Retinal pigment epithelial cell (primary cell): ENCODE data around the gene NPIPA5.
"Not testable (repeated sequence)": the region's sequence is repeated elsewhere in the genome, so short reads cannot be mapped to it uniquely, and the experiment has no call there.

Experiments
- DNase-seq: peaks from one replicate; pipeline ENCODE4 v3.0.0-alpha.2; 2010; ENCODE audit warnings: low read depth
- H3K4me3 ChIP-seq: 2 replicates; pipeline ENCODE4 v1.5.1; 2011; ENCODE audit warnings: mild to moderate bottlenecking, low read length, control low read depth, moderate library complexity
- CTCF ChIP-seq: conservative IDR thresholded peaks from 2 replicates; pipeline ENCODE4 v1.5.1; 2011; ENCODE audit warnings: low read depth, low read length, control low read depth, inconsistent platforms

Gene NPIPA5

GRCh38 chr16:15398618-15399316, 20.7 kb upstream of the NPIPA5 start:
- DNase-seq: no peak
- no peak for TF ChIP-seq CTCF
- H3K4me3 ChIP-seq: no peak overlapping the region

- H3K4me3 ChIP-seq: no peak overlapping the region
- no peak for DNase-seq
- no peak for TF ChIP-seq CTCF
These were observed 19.0 kb upstream of the NPIPA5 start for GRCh38 chr16:15396948-15397594.

DNA sequence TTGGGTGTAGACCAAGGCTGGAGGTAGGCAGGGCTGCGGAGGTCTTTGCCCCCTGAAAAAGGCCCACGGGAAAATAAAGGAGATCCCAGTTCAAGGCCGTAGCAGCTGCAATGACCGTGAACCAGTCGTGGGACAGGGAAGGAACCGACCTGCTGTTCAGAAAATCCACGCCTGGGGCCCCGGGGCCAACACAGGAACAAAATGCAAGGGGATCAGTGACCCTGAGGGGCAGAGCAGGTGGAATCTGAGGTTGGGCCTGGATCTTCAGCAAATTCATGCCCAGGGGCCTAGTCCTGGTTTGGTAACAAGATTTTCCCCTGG, 18.4 kb upstream of the NPIPA5 start:
- H3K4me3 ChIP-seq, DNase-seq: not testable (repeated sequence)

DNA sequence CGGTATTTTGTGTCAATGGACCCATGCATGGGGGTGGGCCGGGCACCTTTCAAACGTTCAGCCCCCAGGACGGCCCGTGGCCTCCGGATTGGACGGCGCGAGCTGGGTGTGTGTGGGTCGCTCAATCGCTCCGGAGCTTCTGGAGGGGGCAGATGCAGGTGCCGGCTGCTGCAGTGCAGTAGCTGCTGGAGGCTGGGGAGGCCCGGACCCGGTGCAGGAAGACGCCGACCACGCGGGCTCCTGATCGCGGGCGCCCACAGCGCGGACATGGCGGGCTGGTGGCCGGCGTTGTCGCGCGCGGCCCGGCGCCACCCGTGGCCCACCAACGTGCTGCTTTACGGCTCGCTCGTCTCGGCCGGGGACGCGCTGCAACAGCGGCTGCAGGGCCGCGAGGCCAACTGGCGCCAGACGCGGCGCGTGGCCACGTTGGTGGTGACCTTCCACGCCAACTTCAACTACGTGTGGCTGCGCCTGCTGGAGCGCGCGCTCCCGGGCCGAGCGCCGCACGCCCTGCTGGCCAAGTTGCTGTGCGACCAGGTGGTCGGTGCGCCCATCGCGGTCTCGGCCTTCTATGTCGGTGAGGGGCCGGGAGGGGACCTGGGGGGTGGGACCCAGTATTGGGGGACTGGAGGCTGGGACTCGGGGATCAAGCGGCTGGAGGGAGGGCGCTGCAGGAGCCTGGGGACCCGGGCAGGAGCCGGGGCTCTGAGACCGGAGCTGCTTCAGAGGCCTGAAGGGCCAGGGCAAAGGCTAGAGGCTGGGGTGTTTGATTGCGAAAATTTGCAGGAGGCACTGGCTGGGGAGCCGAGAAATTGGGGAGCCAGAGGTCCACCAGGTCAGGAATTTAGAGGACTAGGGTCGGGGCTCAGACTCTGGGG, 17.8 kb upstream of the NPIPA5 start, which contains the start of gene MPV17L:
MPV17L (plus strand) TSS at position 124 of the 878 bp plus-strand sequence; CDS start at position 268, 144 bp downstream.
- H3K4me3 ChIP-seq: peak within 1 kb of the TSS; percentile 50

GRCh38 chr16:15393025-15393424, 14.9 kb upstream of the NPIPA5 start:
- not testable (repeated sequence) for DNase-seq, H3K4me3 ChIP-seq

More for the DNA sequence above, 17.8 kb upstream of the NPIPA5 start, which contains the start of gene MPV17L:
- DNase-seq: not testable (repeated sequence)

DNA sequence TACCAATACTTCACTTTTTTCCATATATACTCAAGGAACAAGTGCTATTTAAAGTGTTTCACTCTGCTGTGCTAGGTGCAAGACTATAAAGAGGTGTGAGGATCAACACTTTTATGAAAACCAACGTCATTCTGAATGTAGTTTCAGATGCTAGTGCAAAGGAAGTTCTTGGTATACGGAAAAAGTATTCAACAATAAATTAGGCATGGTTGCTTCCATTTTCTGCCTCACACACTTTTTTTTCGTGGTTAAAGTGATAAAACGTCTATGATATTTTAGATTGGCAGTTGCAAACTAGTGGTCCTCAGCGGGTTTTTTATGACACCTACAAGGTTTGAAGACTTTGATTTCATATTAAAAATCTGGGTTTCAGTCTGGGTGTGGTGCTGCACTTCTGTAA, 11.8 kb upstream of the NPIPA5 start:
- DNase-seq, H3K4me3 ChIP-seq: not testable (repeated sequence)

GRCh38 chr16:15388060-15388459, 10.0 kb upstream of the NPIPA5 start:
- H3K4me3 ChIP-seq, DNase-seq: not testable (repeated sequence)

- not testable (repeated sequence) for DNase-seq, H3K4me3 ChIP-seq
These were observed 4.7 kb upstream of the NPIPA5 start for GRCh38 chr16:15382810-15383209.

DNA sequence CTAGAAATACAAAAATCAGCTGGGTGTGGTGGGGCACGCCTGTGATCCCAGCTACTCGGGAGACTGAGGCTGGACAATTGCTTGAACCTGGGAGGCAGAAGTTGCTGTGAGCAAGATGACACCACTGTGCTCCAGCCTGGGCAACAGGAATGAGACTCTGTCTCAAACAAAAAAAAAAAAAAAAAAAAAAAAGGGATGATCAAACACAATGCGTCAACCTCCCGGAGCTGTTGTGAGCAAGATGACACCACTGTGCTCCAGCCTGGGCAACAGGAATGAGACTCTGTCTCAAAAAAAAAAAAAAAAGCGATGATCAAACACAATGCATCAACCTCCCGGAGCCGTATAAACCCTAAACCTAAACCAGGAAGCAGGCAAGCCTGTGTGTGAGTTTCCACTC, 20.6 kb downstream of the NPIPA5 start:
- not testable (repeated sequence) for H3K4me3 ChIP-seq, DNase-seq

GRCh38 chr16:15354846-15355245, 23.2 kb downstream of the NPIPA5 start:
- not testable (repeated sequence) for DNase-seq, H3K4me3 ChIP-seq

- not testable (repeated sequence) for H3K4me3 ChIP-seq, DNase-seq
These were observed 25.2 kb downstream of the NPIPA5 start for GRCh38 chr16:15352852-15353251.

- not testable (repeated sequence) for H3K4me3 ChIP-seq, DNase-seq
These were observed 26.3 kb downstream of the NPIPA5 start for GRCh38 chr16:15351745-15352144.

GRCh38 chr16:15351251-15351650, 26.8 kb downstream of the NPIPA5 start:
- not testable (repeated sequence) for DNase-seq, H3K4me3 ChIP-seq

DNA sequence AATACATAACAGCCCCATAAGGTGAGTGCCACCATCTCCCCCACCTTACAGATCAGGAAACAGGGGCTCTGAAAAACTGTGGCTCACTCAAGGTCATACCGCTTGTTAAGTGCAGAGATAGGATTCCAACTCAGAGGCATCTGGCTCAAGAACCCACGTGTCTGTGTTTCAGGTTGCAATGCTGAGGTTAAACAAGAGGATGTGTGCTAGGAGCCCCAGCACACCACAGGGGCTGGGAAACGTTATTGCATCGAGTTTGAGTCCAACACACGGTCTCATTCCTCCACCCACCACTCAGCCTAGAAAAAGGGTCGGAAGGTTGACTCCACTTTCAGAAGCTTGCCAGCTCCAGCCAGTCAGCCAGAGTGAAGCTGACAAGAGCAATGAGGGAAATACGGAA, 29.4 kb downstream of the NPIPA5 start:
- not testable (repeated sequence) for H3K4me3 ChIP-seq, DNase-seq

DNA sequence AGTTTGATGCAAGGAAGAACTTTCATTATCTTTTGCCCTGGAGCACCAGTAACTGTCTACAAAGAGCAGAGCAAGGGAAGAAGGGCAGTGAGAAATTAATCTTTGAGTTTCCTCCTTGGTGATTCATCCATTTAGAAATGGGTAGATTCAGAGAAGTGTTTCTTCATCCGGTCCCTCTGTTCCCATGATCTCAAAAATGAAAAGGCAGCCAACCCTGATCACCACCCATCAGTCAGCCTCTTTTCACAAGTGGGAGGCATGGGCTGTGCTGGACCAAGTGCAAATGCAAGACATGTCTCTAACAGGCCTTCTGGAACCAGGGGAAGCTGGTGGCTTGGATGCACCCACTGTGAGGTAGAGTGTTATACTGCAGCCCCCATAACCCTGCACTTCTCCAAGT, 35.8 kb downstream of the NPIPA5 start:
- DNase-seq, H3K4me3 ChIP-seq: not testable (repeated sequence)

DNA sequence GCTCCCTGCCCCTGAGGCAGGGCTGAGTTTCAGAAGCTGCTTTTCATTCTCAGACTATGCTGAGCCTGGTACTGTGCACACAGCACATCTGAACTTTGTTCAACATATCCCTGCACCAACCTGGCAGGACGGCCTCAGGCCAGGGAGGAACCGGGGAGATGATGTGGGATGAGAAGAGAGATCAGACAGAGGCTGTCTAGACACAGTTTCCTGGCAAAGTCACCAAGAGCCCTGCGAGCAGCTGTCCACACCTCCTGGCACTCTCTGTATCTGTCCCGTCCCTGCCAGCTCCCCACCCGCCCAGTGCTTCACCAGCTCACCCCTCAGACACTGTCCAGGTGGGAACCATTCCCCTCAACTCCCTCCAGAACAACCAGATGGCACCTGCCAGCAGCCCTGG, 39.1 kb downstream of the NPIPA5 start:
- not testable (repeated sequence) for H3K4me3 ChIP-seq, DNase-seq

GRCh38 chr16:15337974-15338605, 40.0 kb downstream of the NPIPA5 start:
- not testable (repeated sequence) for H3K4me3 ChIP-seq, DNase-seq
